ENCODE measurements around the gene NOTO.

NOTO gene

DNA sequence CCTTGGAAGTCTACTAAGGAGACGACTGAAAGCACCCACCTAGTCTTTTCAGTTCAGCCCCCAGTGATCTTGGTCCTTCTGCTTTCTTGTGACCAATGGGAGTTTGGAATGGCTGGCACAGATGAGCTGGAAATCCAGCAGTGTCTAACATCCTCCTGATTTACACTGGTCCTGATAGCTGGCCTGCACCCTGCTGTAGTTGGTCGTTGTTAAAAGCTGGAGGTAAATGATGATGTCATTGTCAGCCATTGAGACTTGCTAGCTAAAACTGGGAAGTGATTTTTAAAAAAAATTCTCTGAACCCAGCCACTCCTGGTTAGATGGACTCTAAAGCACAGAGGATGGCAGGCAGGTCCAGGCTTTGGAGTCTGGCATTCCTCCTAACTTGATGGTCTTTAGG, 51.0 kb downstream of the NOTO start:
- H3K4me3 ChIP-seq (ENCODE audit: control insufficient read depth, low read depth, low read length): no peak overlapping the region
- TF ChIP-seq CTCF (conservative IDR thresholded peaks at IDR 0.05; ENCODE audit: control insufficient read depth, insufficient read depth, low read depth, low read length): no peak
- no peak for DNase-seq (ENCODE audit: low read depth)

GRCh38 chr2:73253901-73254300, 51.5 kb downstream of the NOTO start:
- no peak overlapping the region for H3K4me3 ChIP-seq (ENCODE audit: control insufficient read depth, low read depth, low read length)
- DNase-seq (ENCODE audit: low read depth): no peak
- no peak for TF ChIP-seq CTCF (conservative IDR thresholded peaks at IDR 0.05; ENCODE audit: control insufficient read depth, insufficient read depth, low read depth, low read length)

GRCh38 chr2:73254343-73255006, 52.1 kb downstream of the NOTO start:
- DNase-seq (ENCODE audit: low read depth): no peak
- H3K4me3 ChIP-seq (ENCODE audit: control insufficient read depth, low read depth, low read length): no peak overlapping the region
- TF ChIP-seq CTCF (conservative IDR thresholded peaks at IDR 0.05; ENCODE audit: control insufficient read depth, insufficient read depth, low read depth, low read length): no peak

DNA sequence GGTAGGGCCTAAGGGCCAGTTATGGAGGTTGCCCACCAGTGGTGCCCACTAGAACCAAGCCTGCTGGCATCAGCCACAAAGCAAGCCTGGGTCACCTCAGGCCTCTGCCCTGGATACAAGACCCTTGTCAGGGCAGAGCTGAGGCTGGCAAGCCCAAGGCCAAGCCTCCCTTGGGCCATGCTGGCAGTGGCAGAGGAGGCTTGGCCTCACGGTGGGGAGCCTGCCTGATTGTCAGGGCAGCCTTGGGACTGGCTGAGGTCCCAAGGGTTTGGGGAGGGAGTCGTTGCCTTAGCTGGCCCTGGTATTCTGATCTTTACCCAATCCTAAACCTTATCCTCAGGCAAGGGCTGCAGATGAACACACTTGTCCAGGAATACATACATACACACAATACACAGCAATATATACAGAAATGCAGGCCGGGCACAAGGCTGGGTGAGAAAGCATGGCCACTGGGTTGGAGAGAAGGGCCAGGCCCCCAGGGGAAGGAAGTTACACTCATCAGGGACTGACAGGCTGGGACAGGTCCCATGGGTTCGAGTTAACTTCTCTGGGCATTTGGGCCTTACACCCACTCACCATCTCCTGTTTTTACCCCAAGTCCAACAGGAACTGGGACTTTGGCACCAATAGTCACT, 52.8 kb downstream of the NOTO start:
- no peak for TF ChIP-seq CTCF (conservative IDR thresholded peaks at IDR 0.05; ENCODE audit: control insufficient read depth, insufficient read depth, low read depth, low read length)
- no peak overlapping the region for H3K4me3 ChIP-seq (ENCODE audit: control insufficient read depth, low read depth, low read length)
- DNase-seq (ENCODE audit: low read depth): no peak

DNA sequence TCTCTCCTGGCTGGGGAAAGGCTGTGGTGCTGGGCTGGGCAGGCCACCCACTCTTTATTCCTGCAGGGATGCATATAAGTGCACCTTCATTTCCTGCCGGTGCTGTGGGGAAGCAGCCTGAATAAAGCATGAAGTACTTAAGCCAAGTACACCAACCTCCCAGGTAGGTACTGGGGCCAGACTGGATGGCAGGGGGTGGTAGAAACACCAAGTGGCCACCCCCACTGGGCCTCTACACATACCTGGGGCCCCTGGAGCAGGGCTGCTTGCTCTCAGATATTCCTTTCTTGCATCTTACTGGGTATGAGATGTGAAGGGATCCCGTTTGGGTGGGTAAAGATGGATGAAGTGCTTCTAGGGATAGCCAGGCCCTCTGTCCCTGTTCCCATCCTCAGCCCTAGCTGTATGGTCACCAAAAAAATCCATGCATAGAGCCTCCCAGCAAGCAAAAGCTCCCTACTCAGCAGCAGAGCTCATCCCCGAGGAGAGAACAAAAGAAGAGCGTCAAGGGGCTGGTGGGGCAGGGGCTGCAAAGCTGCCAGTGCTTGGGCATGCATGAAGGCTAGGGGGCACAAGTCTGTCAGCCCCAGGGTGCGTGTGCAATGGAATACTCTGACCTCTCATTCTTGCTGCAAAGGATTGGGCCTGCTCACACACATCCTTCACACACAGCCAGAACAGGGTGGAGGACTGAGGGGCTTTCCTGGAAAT, 53.7 kb downstream of the NOTO start:
- DNase-seq (ENCODE audit: low read depth): no peak
- H3K4me3 ChIP-seq (ENCODE audit: control insufficient read depth, low read depth, low read length): no peak overlapping the region
- TF ChIP-seq CTCF (conservative IDR thresholded peaks at IDR 0.05; ENCODE audit: control insufficient read depth, insufficient read depth, low read depth, low read length): no peak

DNA sequence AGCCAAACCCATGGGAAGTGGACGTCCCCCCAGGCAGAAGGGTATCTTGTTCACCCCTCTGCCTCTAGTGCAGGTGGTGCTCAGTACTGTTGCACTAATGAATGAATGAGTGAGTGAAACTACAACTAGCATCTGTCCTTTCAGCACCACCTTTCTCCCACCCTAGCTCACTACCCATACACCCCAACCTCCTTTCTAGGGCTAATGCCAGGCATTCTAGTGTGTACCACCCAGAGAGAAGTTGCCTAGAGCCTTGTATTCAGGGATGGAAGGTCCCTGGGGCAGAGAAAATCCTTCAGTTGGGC, 54.2 kb downstream of the NOTO start:
- DNase-seq (ENCODE audit: low read depth): no peak
- no peak overlapping the region for H3K4me3 ChIP-seq (ENCODE audit: control insufficient read depth, low read depth, low read length)
- TF ChIP-seq CTCF (conservative IDR thresholded peaks at IDR 0.05; ENCODE audit: control insufficient read depth, insufficient read depth, low read depth, low read length): no peak

Data from fibroblast of mammary gland (primary cell).